WTC11 (cell line): Measurements from ENCODE around the gene THSD7B. TPM values are rescaled to one million over a fixed set of nuclear protein-coding genes. Genes with fewer than 3 reads are reported as not detected.
"Not testable (repeated sequence)": the region's sequence is repeated elsewhere in the genome, so short reads cannot be mapped to it uniquely, and the experiment has no call there.

ENCODE experiments used
- ATAC-seq: fragments of 200-7000 bp; cut with Tn5 transposase; 2 replicates; pipeline ENCODE4 v1.10.0; 2021; ENCODE audit warnings: mild to moderate bottlenecking, moderate library complexity
- CTCF ChIA-PET: fragments of 300-600 bp; sonication (Branson Sonifier 250); formaldehyde crosslinking; loops from one replicate; lab custom pipeline; 2021; ENCODE audit warnings: antibody characterized with exemption; lab: Charles Lee
- POLR2A ChIA-PET: fragments of 350-600 bp; sonication (Branson Sonifier 250); formaldehyde crosslinking; loops from one replicate; lab custom pipeline; 2021; ENCODE audit warnings: antibody characterized with exemption; lab: Charles Lee
- DNase-seq: peaks from one replicate; pipeline ENCODE4 v3.0.0; 2021; ENCODE audit warnings: low spot score
- H3K27ac Mint-ChIP-seq: 2 replicates; pipeline ENCODE4 v1.8.0; 2021; ENCODE audit warnings: mixed read lengths
- H3K27me3 Mint-ChIP-seq: 2 replicates; pipeline ENCODE4 v1.8.0; 2021; ENCODE audit warnings: low read depth, mild to moderate bottlenecking, moderate library complexity, mixed read lengths
- H3K36me3 Mint-ChIP-seq: 2 replicates; pipeline ENCODE4 v1.8.0; 2021; ENCODE audit warnings: mixed read lengths
- H3K4me1 Mint-ChIP-seq: 2 replicates; pipeline ENCODE4 v1.8.0; 2022; ENCODE audit warnings: mixed read lengths
- H3K4me3 Mint-ChIP-seq: 2 replicates; pipeline ENCODE4 v1.8.0; 2021; ENCODE audit warnings: mild to moderate bottlenecking, moderate library complexity, mixed read lengths
- H3K9me3 Mint-ChIP-seq: 2 replicates; pipeline ENCODE4 v1.8.0; 2021; ENCODE audit warnings: mixed read lengths
- ARID4B ChIP-seq: sonication (generic); formaldehyde crosslinking; IDR thresholded peaks from 2 replicates; pipeline ENCODE4 v1.8.0; 2023; ENCODE audit warnings: missing genetic modification reagents, mild to moderate bottlenecking, borderline replicate concordance
- E2F5 ChIP-seq: sonication (generic); formaldehyde crosslinking; IDR thresholded peaks from 2 replicates; pipeline ENCODE4 v1.8.1; 2022; ENCODE audit warnings: mild to moderate bottlenecking, moderate library complexity, missing genetic modification reagents
- GABPB1 ChIP-seq: sonication (generic); formaldehyde crosslinking; IDR thresholded peaks from 2 replicates; pipeline ENCODE4 v1.8.1; 2023; ENCODE audit warnings: mild to moderate bottlenecking, missing genetic modification reagents
- PRDM15 ChIP-seq: sonication (generic); formaldehyde crosslinking; IDR thresholded peaks from 2 replicates; pipeline ENCODE4 v1.8.0; 2022; ENCODE audit warnings: missing genetic modification reagents
- SMAD3 ChIP-seq: sonication (generic); formaldehyde crosslinking; IDR thresholded peaks from 2 replicates; pipeline ENCODE4 v1.8.0; 2022; ENCODE audit warnings: missing genetic modification reagents, mild to moderate bottlenecking, borderline replicate concordance
- STAT6 ChIP-seq: sonication (generic); formaldehyde crosslinking; conservative IDR thresholded peaks from 2 replicates; pipeline ENCODE4 v1.8.1; 2023; ENCODE audit warnings: mild to moderate bottlenecking, low read depth, missing genetic modification reagents, moderate library complexity
- TEAD1 ChIP-seq: sonication (generic); formaldehyde crosslinking; IDR thresholded peaks from 2 replicates; pipeline ENCODE4 v1.8.0; 2022; ENCODE audit warnings: mild to moderate bottlenecking, missing genetic modification reagents
- ZBTB43 ChIP-seq: sonication (generic); formaldehyde crosslinking; IDR thresholded peaks from 2 replicates; pipeline ENCODE4 v1.8.1; 2023; ENCODE audit warnings: mild to moderate bottlenecking, missing genetic modification reagents
- ZNF396 ChIP-seq: fragments of 250-450 bp; sonication (Bioruptor Pico); IDR thresholded peaks from 2 replicates; pipeline ENCODE4 v1.8.0; 2021; ENCODE audit warnings: mild to moderate bottlenecking, moderate library complexity, borderline replicate concordance
- ZNF671 ChIP-seq: fragments of 250-450 bp; sonication (Bioruptor Pico); IDR thresholded peaks from 2 replicates; pipeline ENCODE4 v1.8.0; 2021; ENCODE audit warnings: mild to moderate bottlenecking
- total RNA-seq: library from RNA; stranded (reverse); gene quantifications from 3 replicates; pipeline ENCODE4 v1.2.3, GENCODE V29; 2021

THSD7B gene
- total RNA-seq, 1 experiment from 2014 or later, result 2.9 TPM

GRCh38 chr2:137321566-137321965 lies 556.2 kb downstream of the THSD7B start (continued):
- TF ChIP-seq E2F5 (CRISPR knock-in tag), result no peak
- no peak for TF ChIP-seq TEAD1
- TF ChIP-seq, all 79 proteins: peak for 0

GRCh38 chr2:137331562-137331961 lies 566.2 kb downstream of the THSD7B start:
- ATAC-seq, H3K27me3 Mint-ChIP-seq, CTCF ChIA-PET, POLR2A ChIA-PET, DNase-seq, H3K27ac Mint-ChIP-seq, H3K4me3 Mint-ChIP-seq, H3K4me1 Mint-ChIP-seq: not testable (repeated sequence)
- Mint-ChIP-seq H3K36me3 (peaks cover 31% of the 10 kb centered on the region), H3K9me3 (peaks cover 32% of the 10 kb centered on the region)

GRCh38 chr2:137333386-137334165 lies 568.2 kb downstream of the THSD7B start:
- DNase-seq (no peak), ATAC-seq (no peak)
- no peak for TF ChIP-seq ZBTB43 (CRISPR knock-in tag)
- no peak for TF ChIP-seq GABPB1 (CRISPR knock-in tag)
- no peak for TF ChIP-seq ZNF671 (CRISPR knock-in tag)
- TF ChIP-seq STAT6 (CRISPR knock-in tag), result no peak
- no peak for TF ChIP-seq ZNF396 (CRISPR knock-in tag)
- TF ChIP-seq PRDM15 (CRISPR knock-in tag), result no peak
- no peak for TF ChIP-seq SMAD3 (CRISPR knock-in tag)
- no peak for TF ChIP-seq ARID4B
- POLR2A ChIA-PET, result no interaction called here
- Mint-ChIP-seq H3K27me3 (no peaks in the 10 kb centered on the region; the same call in 1 of the 2 replicates), H3K4me1 (peaks cover 14% of the 10 kb centered on the region), H3K27ac (no peak overlapping the region), H3K9me3 (peaks cover 32% of the 10 kb centered on the region), H3K36me3 (peaks cover 31% of the 10 kb centered on the region), H3K4me3 (no peak overlapping the region)
- CTCF ChIA-PET, result no interaction called here
